COLO829 (cell line): ENCODE data around the gene RASD1.

ENCODE experiments used
- DNase-seq: peaks from one replicate; pipeline ENCODE4 v3.0.0; 2012; ENCODE audit warnings: low spot score

The RASD1 gene

GRCh38 chr17:17510456-17511292 is 14.5 kb upstream of the RASD1 start:
- no peak for DNase-seq

- DNase-seq = no peak
Measured at GRCh38 chr17:17509601-17510425, 13.6 kb upstream of the RASD1 start.

DNA sequence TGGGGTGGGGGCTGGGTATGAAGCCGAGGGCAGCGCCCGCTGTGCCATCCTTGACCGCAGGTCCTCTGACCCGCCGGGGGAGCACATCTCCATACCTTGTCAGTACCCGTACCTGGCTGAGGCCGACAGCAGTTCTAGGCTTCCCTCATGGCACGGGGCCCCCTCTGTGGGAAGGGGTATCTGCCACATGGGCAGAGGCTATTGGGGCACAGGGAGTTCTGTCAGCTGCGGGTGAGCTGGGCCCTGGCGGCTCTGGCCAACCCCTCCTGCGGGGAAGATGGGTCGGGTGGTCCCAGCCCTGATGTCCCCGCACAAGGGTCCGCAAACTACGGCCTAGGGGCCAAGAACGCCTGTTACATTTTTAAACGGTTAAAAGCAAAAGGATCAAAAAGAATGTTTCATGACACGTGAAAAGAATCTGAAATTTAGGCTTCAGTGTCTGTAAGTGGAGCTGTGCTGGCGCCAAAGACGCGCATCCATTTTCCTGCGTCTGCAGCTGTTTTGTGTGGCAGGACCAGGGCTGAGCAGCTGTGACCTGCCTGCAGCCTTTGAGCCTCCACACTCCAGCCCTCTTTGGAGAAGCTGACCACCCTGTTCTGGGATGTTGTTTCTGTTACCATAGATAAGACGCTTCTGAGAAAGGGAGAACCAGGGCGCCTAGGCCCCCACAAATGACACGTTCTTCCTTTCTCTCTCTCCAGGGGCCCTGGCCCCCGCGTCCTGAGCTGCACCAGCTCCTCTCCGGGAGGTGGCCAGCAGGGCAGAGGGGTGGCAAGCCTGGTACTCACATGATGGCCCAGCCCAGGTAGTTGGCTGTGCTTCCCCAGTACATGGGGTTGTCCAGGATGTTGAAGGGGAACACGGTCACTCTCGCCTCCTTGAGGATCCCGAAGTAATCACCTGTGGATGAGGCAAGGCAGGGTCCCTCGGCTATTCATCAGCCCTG is 12.7 kb upstream of the RASD1 start:
- DNase-seq = no peak

- DNase-seq = no peak
Measured at GRCh38 chr17:17508019-17508535, 11.9 kb upstream of the RASD1 start.

- no peak for DNase-seq
Measured at GRCh38 chr17:17507465-17508011, 11.3 kb upstream of the RASD1 start.

DNA sequence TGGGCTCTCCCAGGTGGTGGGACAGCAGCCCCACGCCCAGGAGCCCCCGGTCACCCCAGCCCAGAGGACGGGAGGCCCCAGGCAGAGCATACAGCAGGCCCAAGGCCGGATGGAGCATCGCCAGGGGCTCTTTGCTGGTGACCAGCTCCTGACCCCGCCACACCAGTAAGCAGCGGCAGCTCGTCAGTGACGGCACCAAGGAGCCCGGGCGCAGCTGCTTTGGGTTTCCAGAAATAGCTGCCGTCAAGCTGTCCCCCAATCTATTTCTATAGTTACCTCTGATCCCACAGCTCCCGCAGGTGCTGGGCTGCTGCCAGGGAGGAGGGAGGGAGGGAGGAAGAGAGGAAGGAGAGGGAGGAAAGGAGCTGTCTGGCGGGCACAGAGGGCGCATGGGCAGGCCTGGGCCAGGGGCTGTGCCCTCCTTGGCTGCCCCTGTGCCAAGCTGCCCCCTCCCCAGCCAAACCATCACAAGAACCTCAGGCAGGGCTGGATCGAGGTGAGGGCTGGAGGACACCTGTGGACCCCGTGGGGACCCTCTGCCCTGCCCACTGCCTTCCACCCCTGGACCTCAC is 10.8 kb upstream of the RASD1 start:
- DNase-seq = no peak

DNA sequence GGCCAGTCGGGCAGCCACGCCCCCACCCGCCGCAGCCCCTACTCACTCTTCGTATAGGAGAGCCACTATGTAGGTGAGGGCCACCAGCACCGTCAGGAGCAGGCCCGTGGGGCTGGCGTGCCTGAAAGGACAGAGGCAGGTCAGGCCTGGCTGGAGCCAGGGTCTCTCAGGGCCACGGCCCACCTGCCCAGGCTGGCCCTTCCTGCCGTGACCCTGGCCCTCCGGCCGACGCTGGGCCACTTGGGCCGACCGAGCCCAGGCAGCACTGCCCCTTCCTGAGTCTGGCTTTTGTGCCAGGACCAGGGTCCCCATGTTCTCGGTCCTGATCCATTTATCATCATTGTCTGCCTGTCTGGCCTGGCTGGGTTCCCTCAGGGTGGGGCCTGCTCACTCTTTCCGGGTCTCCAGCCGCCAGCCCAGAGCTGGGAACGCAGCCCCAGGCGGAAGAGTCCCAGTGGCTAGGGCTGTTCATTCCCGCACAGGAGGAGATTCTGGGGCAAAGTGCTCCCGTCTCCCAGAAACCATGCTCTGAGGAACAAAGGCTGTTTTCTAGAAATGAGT is 10.1 kb upstream of the RASD1 start:
- no peak for DNase-seq

- DNase-seq = no peak
Measured at GRCh38 chr17:17505610-17506171, 9.5 kb upstream of the RASD1 start.

DNA sequence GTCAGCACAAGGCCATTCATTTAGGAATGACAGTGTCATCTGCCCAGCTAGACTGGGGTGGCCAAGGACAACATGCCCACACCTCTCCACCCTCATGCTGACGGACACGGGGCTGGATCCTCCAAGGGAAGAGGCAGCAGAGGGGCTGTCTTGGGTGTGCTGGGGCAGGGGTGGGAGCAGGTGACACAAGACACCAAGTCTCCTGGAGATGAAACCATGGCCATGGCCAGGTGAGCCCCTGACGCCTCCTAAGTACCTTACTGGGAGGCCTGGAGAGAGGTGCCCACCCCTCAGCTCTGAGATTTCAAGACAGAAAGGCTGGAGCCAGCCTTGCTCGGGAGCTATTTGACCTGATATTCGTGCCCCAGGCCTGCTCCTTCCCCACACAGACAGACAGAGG is 9.0 kb upstream of the RASD1 start:
- DNase-seq = no peak

DNA sequence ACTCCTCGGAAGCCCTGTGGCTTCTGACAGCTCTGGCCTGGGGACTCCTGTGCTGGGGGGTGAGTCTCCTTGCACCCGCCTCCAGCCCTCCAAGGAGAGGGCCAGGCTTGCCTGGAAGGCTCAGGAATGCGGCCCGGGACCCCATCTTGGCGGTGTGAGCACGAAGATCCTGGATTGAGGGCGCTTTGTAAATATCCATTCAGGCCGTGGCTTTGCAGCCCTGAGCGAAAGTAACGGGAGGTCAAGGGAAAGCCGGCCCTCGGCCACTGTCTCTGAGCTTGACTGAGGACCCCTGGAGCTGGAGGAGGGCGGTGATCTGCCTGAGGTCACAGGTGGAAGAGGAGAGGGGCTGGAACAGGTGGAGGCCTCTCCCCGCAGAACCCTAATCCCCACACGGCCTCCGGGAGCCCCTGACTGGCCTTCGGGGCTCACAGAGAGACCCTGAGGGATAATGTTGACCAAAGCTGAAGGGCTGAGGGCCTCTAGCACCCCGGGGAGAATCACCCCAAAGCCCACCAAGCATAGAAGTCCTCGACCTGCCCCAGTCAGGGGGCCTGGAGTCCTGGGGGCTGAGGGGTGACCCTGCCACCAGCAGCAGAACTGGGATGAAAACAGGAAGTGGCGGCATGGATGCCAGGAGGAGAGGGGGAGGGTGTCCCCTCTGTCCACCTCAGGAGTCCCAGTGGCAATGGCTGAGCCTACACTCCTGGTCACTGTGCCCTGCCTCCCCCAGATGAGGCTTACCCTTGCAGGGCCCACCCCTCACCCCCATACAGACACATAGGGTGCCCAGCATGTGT is 8.3 kb upstream of the RASD1 start:
- DNase-seq = no peak

- DNase-seq = no peak
Measured at GRCh38 chr17:17503566-17504130, 7.5 kb upstream of the RASD1 start.

GRCh38 chr17:17502741-17503565 is 6.8 kb upstream of the RASD1 start:
- no peak for DNase-seq

GRCh38 chr17:17500999-17501605 is 4.9 kb upstream of the RASD1 start:
- DNase-seq = no peak

- DNase-seq = no peak
Measured at GRCh38 chr17:17499402-17500145, 3.4 kb upstream of the RASD1 start.

- no peak for DNase-seq
Measured at GRCh38 chr17:17498606-17499301, 2.6 kb upstream of the RASD1 start.

GRCh38 chr17:17497845-17498520 is 1.8 kb upstream of the RASD1 start:
- no peak for DNase-seq
